Astrocyte (in vitro differentiated cells and primary cell): Measurements from ENCODE around the gene PELI2. TPM values are rescaled to one million over a fixed set of nuclear protein-coding genes. Genes with fewer than 3 reads are reported as not detected.

ENCODE experiments used
- DNase-seq: peaks from one replicate; pipeline ENCODE4 v3.0.0-alpha.2; 2010; ENCODE audit warnings: low read depth
- FAIRE-seq: peaks from 2 replicates; lab custom pipeline; 2011; peaks lifted over from hg19 to GRCh38; lab: Jason Lieb, UNC
- H2AFZ ChIP-seq: 2 replicates; pipeline ENCODE4 v1.6.0; 2012; ENCODE audit warnings: low read depth, low read length, inconsistent platforms
- H3K27ac ChIP-seq: 2 replicates; pipeline ENCODE4 v1.5.1; 2011; ENCODE audit warnings: low read depth, low read length, inconsistent platforms
- H3K27me3 ChIP-seq: 2 replicates; pipeline ENCODE4 v1.6.0; 2011; ENCODE audit warnings: low read length, inconsistent platforms; ENCODE audit not compliant: insufficient read depth
- H3K36me3 ChIP-seq: 2 replicates; pipeline ENCODE4 v1.5.1; 2011; ENCODE audit warnings: low read length, inconsistent platforms; ENCODE audit not compliant: insufficient read depth
- H3K4me1 ChIP-seq: 2 replicates; pipeline ENCODE4 v1.5.1; 2011; ENCODE audit warnings: low read length, inconsistent platforms; ENCODE audit not compliant: insufficient read depth
- H3K4me2 ChIP-seq: 2 replicates; pipeline ENCODE4 v1.6.0; 2012; ENCODE audit warnings: low read length, inconsistent platforms
- H3K4me3 ChIP-seq: 2 replicates; pipeline ENCODE4 v1.5.1; 2011; ENCODE audit warnings: low read depth, mild to moderate bottlenecking, low read length, inconsistent platforms; ENCODE audit not compliant: insufficient read depth
- H3K79me2 ChIP-seq: 2 replicates; pipeline ENCODE4 v1.6.0; 2012; ENCODE audit warnings: mild to moderate bottlenecking, low read length, inconsistent platforms; ENCODE audit not compliant: insufficient read depth
- H3K9ac ChIP-seq: 2 replicates; pipeline ENCODE4 v1.6.0; 2012; ENCODE audit warnings: mild to moderate bottlenecking, low read length, inconsistent platforms
- H3K9me3 ChIP-seq: 2 replicates; pipeline ENCODE4 v1.5.1; 2012; ENCODE audit warnings: low read depth, mild to moderate bottlenecking, low read length, inconsistent platforms; ENCODE audit not compliant: insufficient read depth
- H4K20me1 ChIP-seq: 2 replicates; pipeline ENCODE4 v1.6.0; 2012; ENCODE audit warnings: low read length, inconsistent platforms; ENCODE audit not compliant: insufficient read depth
- H3K27ac Mint-ChIP-seq: one replicate; pipeline ENCODE4 v1.8.0; 2021; ENCODE audit warnings: mild to moderate bottlenecking, mixed read lengths; ENCODE audit not compliant: unreplicated experiment
- H3K27me3 Mint-ChIP-seq: one replicate; pipeline ENCODE4 v1.8.0; 2021; ENCODE audit warnings: low read depth, mixed read lengths; ENCODE audit not compliant: unreplicated experiment
- H3K36me3 Mint-ChIP-seq: one replicate; pipeline ENCODE4 v1.8.0; 2021; ENCODE audit warnings: low read depth, mixed read lengths; ENCODE audit not compliant: unreplicated experiment
- H3K4me1 Mint-ChIP-seq: one replicate; pipeline ENCODE4 v1.8.0; 2021; ENCODE audit warnings: low read depth, mixed read lengths; ENCODE audit not compliant: unreplicated experiment
- H3K4me3 Mint-ChIP-seq: one replicate; pipeline ENCODE4 v1.8.0; 2021; ENCODE audit warnings: mild to moderate bottlenecking, moderate library complexity, mixed read lengths; ENCODE audit not compliant: unreplicated experiment
- H3K9me3 Mint-ChIP-seq: one replicate; pipeline ENCODE4 v1.8.0; 2021; ENCODE audit warnings: mild to moderate bottlenecking, mixed read lengths; ENCODE audit not compliant: unreplicated experiment
- CTCF ChIP-seq: IDR thresholded peaks from 2 replicates; pipeline ENCODE4 v1.5.1; 2011; ENCODE audit warnings: low read depth, mild to moderate bottlenecking, inconsistent platforms, low read length, moderate library complexity; ENCODE audit not compliant: insufficient read depth
- EZH2 ChIP-seq: IDR thresholded peaks from 2 replicates; pipeline ENCODE4 v1.6.1; 2012; ENCODE audit warnings: mild to moderate bottlenecking, low read length, inconsistent platforms; ENCODE audit not compliant: insufficient read depth
- total RNA-seq: library from RNA; stranded (reverse); gene quantifications from 2 replicates; pipeline ENCODE4 v1.2.1, GENCODE V29; 2021

The PELI2 gene
- total RNA-seq, 1 donor from 2014 or later = 5.3 TPM

- H2AFZ ChIP-seq = no peak overlapping the region
- TF ChIP-seq CTCF = no peak
- no peak for TF ChIP-seq EZH2
- no peaks in the 10 kb centered on the region for H4K20me1 ChIP-seq
These were observed 101.6 kb downstream of the PELI2 start for GRCh38 chr14:56219666-56220413.

GRCh38 chr14:56221382-56222128 is 103.3 kb downstream of the PELI2 start:
- Mint-ChIP-seq H3K4me1 (peaks cover 7% of the 10 kb centered on the region), H3K36me3 (no peaks in the 10 kb centered on the region), H3K27ac (no peak overlapping the region), H3K9me3 (no peaks in the 10 kb centered on the region), H3K27me3 (no peaks in the 10 kb centered on the region), H3K4me3 (no peak overlapping the region)
- no peak for DNase-seq
- H3K36me3 ChIP-seq = no peaks in the 10 kb centered on the region
- no peaks in the 10 kb centered on the region for H4K20me1 ChIP-seq
- no peaks in the 10 kb centered on the region for H3K79me2 ChIP-seq
- no peak overlapping the region for H2AFZ ChIP-seq
- H3K27me3 ChIP-seq = no peaks in the 10 kb centered on the region
- H3K27ac ChIP-seq = no peak overlapping the region
- no peak overlapping the region for H3K4me3 ChIP-seq
- no peak overlapping the region for H3K4me2 ChIP-seq
- H3K4me1 ChIP-seq = peaks cover 11% of the 10 kb centered on the region
- no peaks in the 10 kb centered on the region for H3K9me3 ChIP-seq
- no peak for TF ChIP-seq EZH2
- TF ChIP-seq CTCF = no peak
- no peak overlapping the region for H3K9ac ChIP-seq
- no peak for FAIRE-seq

More at GRCh38 chr14:56219666-56220413, 101.6 kb downstream of the PELI2 start:
- Histone ChIP-seq H3K27me3 (no peaks in the 10 kb centered on the region), H3K79me2 (no peaks in the 10 kb centered on the region), H3K27ac (no peak overlapping the region), H3K36me3 (no peaks in the 10 kb centered on the region), H3K9ac (no peak overlapping the region), H3K4me3 (no peak overlapping the region), H3K4me1 (peaks cover 13% of the 10 kb centered on the region), H3K4me2 (no peak overlapping the region), H3K9me3 (no peaks in the 10 kb centered on the region)
- Mint-ChIP-seq H3K27me3 (no peaks in the 10 kb centered on the region), H3K4me3 (no peak overlapping the region), H3K4me1 (peaks cover 5% of the 10 kb centered on the region), H3K36me3 (no peaks in the 10 kb centered on the region), H3K9me3 (no peaks in the 10 kb centered on the region), H3K27ac (peak overlapping the region; percentile 22)
- FAIRE-seq = no peak
- DNase-seq = no peak
